ENCODE measurements around the gene REEP3. TPM values are rescaled to one million over a fixed set of nuclear protein-coding genes. Genes with fewer than 3 reads are reported as not detected.
"Not testable (repeated sequence)": the region's sequence is repeated elsewhere in the genome, so short reads cannot be mapped to it uniquely, and the experiment has no call there.

The REEP3 gene
- total and polyA plus RNA-seq, 7 experiments from 2014 or later = 1.6 to 21.6 (median 8.1) TPM

- no peaks in the 10 kb centered on the region for H3K9me3 ChIP-seq (ENCODE audit: control insufficient read depth in 2 of 3, low read length in 3 of 3)
- H3K36me3 Mint-ChIP-seq = no peaks in the 10 kb centered on the region
- POLR2A ChIA-PET = no interaction called here
- H3K27ac ChIP-seq (ENCODE audit: low read depth, low read length) = no peak overlapping the region
- no peaks in the 10 kb centered on the region for H3K9me3 Mint-ChIP-seq
- CTCF ChIA-PET = no interaction called here
- H3K4me1 Mint-ChIP-seq = no peaks in the 10 kb centered on the region
- no peaks in the 10 kb centered on the region for H3K4me1 ChIP-seq (ENCODE audit: control insufficient read depth in 2 of 2, insufficient read depth in 2 of 2, low read length in 2 of 2)
- ATAC-seq = no peak
- no peaks in the 10 kb centered on the region for H3K36me3 ChIP-seq (ENCODE audit: control insufficient read depth in 2 of 3, insufficient read depth in 3 of 3, low read length in 3 of 3)
- DNase-seq = no peak
- no peak overlapping the region for H3K27ac Mint-ChIP-seq
- H3K27me3 ChIP-seq (ENCODE audit: control insufficient read depth in 2 of 2, insufficient read depth in 2 of 2, low read length in 2 of 2) = no peaks in the 10 kb centered on the region
- peaks cover 0 to 4% (median 0%) of the 10 kb centered on the region in 5 donors for H3K27me3 Mint-ChIP-seq
- H3K4me3 ChIP-seq (ENCODE audit: low read length) = no peak overlapping the region
- no peak overlapping the region for H3K4me3 Mint-ChIP-seq
- intact Hi-C loops (cut with micrococcal nuclease) = no loop called here
These were observed 140.1 kb downstream of the REEP3 start for GRCh38 chr10:63661347-63661746.

- H3K9me3 Mint-ChIP-seq = no peaks in the 10 kb centered on the region
- intact Hi-C loops (cut with micrococcal nuclease) = no loop called here
- no peak overlapping the region for H3K4me3 Mint-ChIP-seq
- peaks cover 0 to 7% (median 0%) of the 10 kb centered on the region in 5 donors for H3K27me3 Mint-ChIP-seq
- Histone ChIP-seq H3K9me3 (ENCODE audit: control insufficient read depth in 2 of 3, low read length in 3 of 3) (no peaks in the 10 kb centered on the region), H3K27me3 (ENCODE audit: control insufficient read depth in 2 of 2, insufficient read depth in 2 of 2, low read length in 2 of 2) (no peaks in the 10 kb centered on the region), H3K4me1 (ENCODE audit: control insufficient read depth in 2 of 2, insufficient read depth in 2 of 2, low read length in 2 of 2) (no peaks in the 10 kb centered on the region), H3K36me3 (ENCODE audit: control insufficient read depth in 2 of 3, insufficient read depth in 3 of 3, low read length in 3 of 3) (no peaks in the 10 kb centered on the region), H3K4me3 (ENCODE audit: low read length) (no peak overlapping the region), H3K27ac (ENCODE audit: low read depth, low read length) (no peak overlapping the region)
- DNase-seq (no peak), ATAC-seq (no peak)
- ChIA-PET POLR2A (no interaction called here), CTCF (no interaction called here)
- no peaks in the 10 kb centered on the region for H3K4me1 Mint-ChIP-seq
- H3K27ac Mint-ChIP-seq = no peak overlapping the region
- H3K36me3 Mint-ChIP-seq = no peaks in the 10 kb centered on the region
These were observed 143.2 kb downstream of the REEP3 start for GRCh38 chr10:63664341-63664885.

GRCh38 chr10:63665006-63665580 is 143.9 kb downstream of the REEP3 start:
- ATAC-seq; H3K27me3 ChIP-seq (ENCODE audit: control insufficient read depth in 2 of 2, insufficient read depth in 2 of 2, low read length in 2 of 2); H3K36me3 Mint-ChIP-seq; H3K9me3 Mint-ChIP-seq; H3K27ac Mint-ChIP-seq; POLR2A ChIA-PET; H3K4me1 ChIP-seq (ENCODE audit: control insufficient read depth in 2 of 2, insufficient read depth in 2 of 2, low read length in 2 of 2); H3K4me1 Mint-ChIP-seq; H3K36me3 ChIP-seq (ENCODE audit: control insufficient read depth in 2 of 3, insufficient read depth in 3 of 3, low read length in 3 of 3); intact Hi-C loops (cut with micrococcal nuclease); H3K4me3 Mint-ChIP-seq; CTCF ChIA-PET; DNase-seq; H3K4me3 ChIP-seq (ENCODE audit: low read length); H3K27ac ChIP-seq (ENCODE audit: low read depth, low read length); H3K27me3 Mint-ChIP-seq; H3K9me3 ChIP-seq (ENCODE audit: control insufficient read depth in 2 of 3, low read length in 3 of 3): not testable (repeated sequence)

- no peaks in the 10 kb centered on the region for H3K27me3 ChIP-seq (ENCODE audit: control insufficient read depth in 2 of 2, insufficient read depth in 2 of 2, low read length in 2 of 2)
- H3K9me3 ChIP-seq (ENCODE audit: control insufficient read depth in 2 of 3, low read length in 3 of 3) = no peaks in the 10 kb centered on the region
- H3K4me1 Mint-ChIP-seq = no peaks in the 10 kb centered on the region
- no peak for DNase-seq
- no peaks in the 10 kb centered on the region for H3K4me1 ChIP-seq (ENCODE audit: control insufficient read depth in 2 of 2, insufficient read depth in 2 of 2, low read length in 2 of 2)
- ChIA-PET POLR2A (no interaction called here), CTCF (no interaction called here)
- H3K36me3 Mint-ChIP-seq = no peaks in the 10 kb centered on the region
- no peaks in the 10 kb centered on the region for H3K36me3 ChIP-seq (ENCODE audit: control insufficient read depth in 2 of 3, insufficient read depth in 3 of 3, low read length in 3 of 3)
- intact Hi-C loops (cut with micrococcal nuclease) = no loop called here
- H3K9me3 Mint-ChIP-seq = no peaks in the 10 kb centered on the region
- peaks cover 0 to 7% (median 0%) of the 10 kb centered on the region in 5 donors for H3K27me3 Mint-ChIP-seq
- H3K27ac Mint-ChIP-seq = no peak overlapping the region
- H3K4me3 ChIP-seq (ENCODE audit: low read length) = no peak overlapping the region
- ATAC-seq = no peak
- no peak overlapping the region for H3K27ac ChIP-seq (ENCODE audit: low read depth, low read length)
- no peak overlapping the region for H3K4me3 Mint-ChIP-seq
These were observed 144.5 kb downstream of the REEP3 start for GRCh38 chr10:63665670-63666134.

- Mint-ChIP-seq H3K9me3 (no peaks in the 10 kb centered on the region), H3K4me1 (no peaks in the 10 kb centered on the region), H3K27ac (no peak overlapping the region), H3K36me3 (no peaks in the 10 kb centered on the region), H3K4me3 (no peak overlapping the region), H3K27me3 (peaks cover 0 to 14% (median 0%) of the 10 kb centered on the region in 5 donors)
- ATAC-seq (no peak), DNase-seq (no peak)
- CTCF ChIA-PET = no interaction called here
- Histone ChIP-seq H3K4me3 (ENCODE audit: low read length) (no peak overlapping the region), H3K27ac (ENCODE audit: low read depth, low read length) (no peak overlapping the region), H3K36me3 (ENCODE audit: control insufficient read depth in 2 of 3, insufficient read depth in 3 of 3, low read length in 3 of 3) (no peaks in the 10 kb centered on the region), H3K9me3 (ENCODE audit: control insufficient read depth in 2 of 3, low read length in 3 of 3) (no peaks in the 10 kb centered on the region), H3K4me1 (ENCODE audit: control insufficient read depth in 2 of 2, insufficient read depth in 2 of 2, low read length in 2 of 2) (no peaks in the 10 kb centered on the region), H3K27me3 (ENCODE audit: control insufficient read depth in 2 of 2, insufficient read depth in 2 of 2, low read length in 2 of 2) (no peaks in the 10 kb centered on the region)
- intact Hi-C loops (cut with micrococcal nuclease) = no loop called here
- POLR2A ChIA-PET = no interaction called here
These were observed 145.7 kb downstream of the REEP3 start for GRCh38 chr10:63666836-63667383.

GRCh38 chr10:63667596-63668480 is 146.6 kb downstream of the REEP3 start:
- ATAC-seq (no peak), DNase-seq (no peak)
- Mint-ChIP-seq H3K4me1 (no peaks in the 10 kb centered on the region), H3K27ac (no peak overlapping the region), H3K27me3 (peaks cover 0 to 15% (median 0%) of the 10 kb centered on the region in 5 donors), H3K4me3 (no peak overlapping the region), H3K36me3 (no peaks in the 10 kb centered on the region), H3K9me3 (no peaks in the 10 kb centered on the region)
- Histone ChIP-seq H3K27me3 (ENCODE audit: control insufficient read depth in 2 of 2, insufficient read depth in 2 of 2, low read length in 2 of 2) (no peaks in the 10 kb centered on the region), H3K27ac (ENCODE audit: low read depth, low read length) (no peak overlapping the region), H3K36me3 (ENCODE audit: control insufficient read depth in 2 of 3, insufficient read depth in 3 of 3, low read length in 3 of 3) (no peaks in the 10 kb centered on the region), H3K9me3 (ENCODE audit: control insufficient read depth in 2 of 3, low read length in 3 of 3) (no peaks in the 10 kb centered on the region), H3K4me1 (ENCODE audit: control insufficient read depth in 2 of 2, insufficient read depth in 2 of 2, low read length in 2 of 2) (no peaks in the 10 kb centered on the region), H3K4me3 (ENCODE audit: low read length) (no peak overlapping the region)
- intact Hi-C loops (cut with micrococcal nuclease) = no loop called here
- CTCF ChIA-PET = no interaction called here
- POLR2A ChIA-PET = no interaction called here
